IMR-90 (cell line): Measurements from ENCODE around the gene NSUN6. TPM values are rescaled to one million over a fixed set of nuclear protein-coding genes. Genes with fewer than 3 reads are reported as not detected.

Experiments
- ATAC-seq: fragments of 200-7000 bp; cut with Tn5 transposase; 2 replicates; pipeline ENCODE4 v1.9.1; 2020; ENCODE audit warnings: low read depth, mild to moderate bottlenecking, moderate library complexity
- BruUV-seq: library from RNA; stranded (reverse); fragments of 400-500 nt; replicated peaks from 2 replicates; lab custom pipeline; 2021; lab: Mats Ljungman, UMichigan
- CTCF ChIA-PET: fragments of 300-600 bp; formaldehyde crosslinking; extraction: SDS; loops from one replicate; lab custom pipeline; 2021; ENCODE audit warnings: antibody characterized with exemption; lab: Yijun Ruan, JAX
- POLR2A ChIA-PET: fragments of 300-600 bp; sonication (Branson Sonifier 250); formaldehyde crosslinking; loops from one replicate; lab custom pipeline; 2022; ENCODE audit warnings: antibody characterized with exemption; ENCODE audit not compliant: unreplicated experiment; lab: Charles Lee
- DNase-seq: peaks from one replicate; pipeline ENCODE4 v3.0.0; 2013
- H2AFZ ChIP-seq: replicated peaks from 2 replicates; pipeline ENCODE3; 2013; ENCODE audit warnings: low read length, mild to moderate bottlenecking; ENCODE audit not compliant: poor library complexity
- H2AK5ac ChIP-seq: 2 replicates; pipeline ENCODE4 v1.6.1; 2013; ENCODE audit warnings: low read depth, low read length, inconsistent platforms
- H2AK9ac ChIP-seq: replicated peaks from 2 replicates; pipeline ENCODE3; 2013; ENCODE audit warnings: mild to moderate bottlenecking, low read depth, low read length, moderate library complexity; ENCODE audit not compliant: poor library complexity
- H2BK120ac ChIP-seq: 2 replicates; pipeline ENCODE4 v1.6.1; 2013; ENCODE audit warnings: low read depth, low read length, inconsistent platforms
- H2BK15ac ChIP-seq: 3 replicates; pipeline ENCODE4 v1.6.1; 2013; ENCODE audit warnings: low read depth, low read length, inconsistent platforms
- H2BK20ac ChIP-seq: 2 replicates; pipeline ENCODE4 v1.6.1; 2013; ENCODE audit warnings: low read depth, mild to moderate bottlenecking, inconsistent platforms, low read length, moderate library complexity
- H2BK5ac ChIP-seq: 2 replicates; pipeline ENCODE4 v1.6.1; 2013; ENCODE audit warnings: mild to moderate bottlenecking, low read depth, low read length, inconsistent platforms; ENCODE audit not compliant: poor library complexity, severe bottlenecking
- H3K14ac ChIP-seq: replicated peaks from 2 replicates; pipeline ENCODE4 v1.6.1; 2013; ENCODE audit warnings: low read depth, low read length, inconsistent platforms
- H3K18ac ChIP-seq: 2 replicates; pipeline ENCODE4 v1.6.1; 2013; ENCODE audit warnings: low read depth, low read length, control low read depth
- H3K23ac ChIP-seq: 2 replicates; pipeline ENCODE4 v1.6.1; 2013; ENCODE audit warnings: low read depth, low read length, inconsistent platforms
- H3K27ac ChIP-seq: 2 replicates; pipeline ENCODE4 v1.5.1; 2013; ENCODE audit warnings: mild to moderate bottlenecking, control low read depth, low read length; ENCODE audit not compliant: insufficient read depth
- H3K27me3 ChIP-seq: 2 replicates; pipeline ENCODE4 v1.6.1; 2013; ENCODE audit warnings: low read length; ENCODE audit not compliant: control insufficient read depth, insufficient read depth
- H3K36me3 ChIP-seq: 2 replicates; pipeline ENCODE4 v1.6.1; 2013; ENCODE audit warnings: low read length, mixed read lengths; ENCODE audit not compliant: control insufficient read depth, insufficient read depth
- H3K4ac ChIP-seq: 2 replicates; pipeline ENCODE4 v1.6.1; 2013; ENCODE audit warnings: low read depth, low read length, inconsistent platforms
- H3K4me1 ChIP-seq: 2 replicates; pipeline ENCODE4 v1.6.1; 2013; ENCODE audit warnings: low read length, mixed read lengths; ENCODE audit not compliant: control insufficient read depth, insufficient read depth
- H3K4me2 ChIP-seq: 2 replicates; pipeline ENCODE4 v1.6.1; 2013; ENCODE audit warnings: low read depth, mild to moderate bottlenecking, control low read depth, low read length, moderate library complexity
- H3K4me3 ChIP-seq: 2 replicates; pipeline ENCODE4 v1.5.1; 2013; ENCODE audit warnings: low read depth, mild to moderate bottlenecking, control low read depth, low read length, moderate library complexity; ENCODE audit not compliant: insufficient read depth
- H3K56ac ChIP-seq: 2 replicates; pipeline ENCODE4 v1.6.1; 2013; ENCODE audit warnings: low read length, inconsistent platforms; ENCODE audit not compliant: insufficient read depth; ENCODE audit errors: extremely low read depth
- H3K79me1 ChIP-seq, 2 experiments: 2 replicates each; pipeline ENCODE4 v1.6.1; 2013; ENCODE audit warnings: low read length in 2 of 2, inconsistent platforms in 1 of 2, low read depth in 1 of 2
- H3K9ac ChIP-seq: 2 replicates; pipeline ENCODE4 v1.6.1; 2013; ENCODE audit warnings: low read depth, low read length, control low read depth
- H3K9me1 ChIP-seq: 2 replicates; pipeline ENCODE4 v1.6.1; 2013; ENCODE audit warnings: low read length, inconsistent platforms; ENCODE audit not compliant: insufficient read depth
- H3K9me3 ChIP-seq: 2 replicates; pipeline ENCODE4 v1.6.1; 2013; ENCODE audit warnings: low read length; ENCODE audit not compliant: control insufficient read depth, insufficient read depth
- H4K20me1 ChIP-seq: 2 replicates; pipeline ENCODE4 v1.6.1; 2013; ENCODE audit warnings: low read length, inconsistent platforms; ENCODE audit not compliant: insufficient read depth
- H4K5ac ChIP-seq: 2 replicates; pipeline ENCODE4 v1.6.1; 2013; ENCODE audit warnings: mild to moderate bottlenecking, low read depth, low read length, control low read depth
- H4K8ac ChIP-seq, 2 experiments: 2 replicates each; pipeline ENCODE4 v1.6.1; 2013; ENCODE audit warnings: low read depth in 2 of 2, low read length in 2 of 2, control low read depth in 1 of 2, inconsistent platforms in 1 of 2
- H4K91ac ChIP-seq: 2 replicates; pipeline ENCODE4 v1.6.1; 2013; ENCODE audit warnings: low read depth, low read length, inconsistent platforms; ENCODE audit not compliant: insufficient read depth
- BHLHE40 ChIP-seq: fragments of 150-350 bp; IDR thresholded peaks from 2 replicates; pipeline ENCODE4 v1.6.1; 2016; ENCODE audit warnings: mild to moderate bottlenecking, low read depth, low read length
- CEBPB ChIP-seq: IDR thresholded peaks from 2 replicates; pipeline ENCODE4 v1.6.1; 2012; ENCODE audit warnings: low read depth, low read length, improper control_type of control experiment
- CHD1 ChIP-seq: IDR thresholded peaks from 2 replicates; pipeline ENCODE4 v1.6.1; 2012; ENCODE audit warnings: low read depth, low read length, improper control_type of control experiment
- MAZ ChIP-seq: IDR thresholded peaks from 2 replicates; pipeline ENCODE4 v1.6.1; 2012; ENCODE audit warnings: low read depth, mild to moderate bottlenecking, low read length, improper control_type of control experiment, moderate library complexity, borderline replicate concordance
- MXI1 ChIP-seq: IDR thresholded peaks from 2 replicates; pipeline ENCODE4 v1.6.1; 2012; ENCODE audit warnings: low read depth, mild to moderate bottlenecking, low read length, moderate library complexity, borderline replicate concordance
- POLR2A ChIP-seq: IDR thresholded peaks from 2 replicates; pipeline ENCODE4 v1.6.1; 2012; ENCODE audit warnings: mild to moderate bottlenecking, low read depth, low read length
- RCOR1 ChIP-seq: IDR thresholded peaks from 2 replicates; pipeline ENCODE4 v1.6.1; 2012; ENCODE audit warnings: mild to moderate bottlenecking, low read length, improper control_type of control experiment; ENCODE audit not compliant: insufficient replicate concordance
- RFX5 ChIP-seq: IDR thresholded peaks from 2 replicates; pipeline ENCODE4 v1.8.0; 2012; ENCODE audit warnings: low read depth, mild to moderate bottlenecking, low read length, moderate library complexity
- WGBS, 2 experiments: methylation state at CpG; one replicate each; pipeline versions ENCODE4 v1.1.5 to v1.1.7; 2013; ENCODE audit warnings: missing lambda C conversion rate in 2 of 2; ENCODE audit not compliant: insufficient read length in 1 of 2; ENCODE audit errors: extremely low coverage in 2 of 2; 5-methylcytosine and 5-hydroxymethylcytosine counted together
- dilution Hi-C: fragments of 300-500 bp; cut with HindIII; formaldehyde crosslinking; loops from one replicate; pipeline ENCODE4 v1.14.3; 2018; ENCODE audit warnings: low sequenced_read_pairs; ENCODE audit not compliant: unreplicated experiment
- in situ Hi-C: fragments of 300-500 bp; cut with MboI; formaldehyde crosslinking; loops from 3 replicates; pipeline ENCODE4 v1.14.3; 2019; ENCODE audit warnings: low sequenced_read_pairs, inconsistent platforms, mixed read lengths
- intact Hi-C: fragments of 100-400 bp; cut with micrococcal nuclease; formaldehyde crosslinking; loops from 2 replicates; pipeline ENCODE4 v1.10.0; 2022
- polyA plus RNA-seq, 3 experiments: library from polyadenylated mRNA; depleted of rRNA; stranded (reverse); fragments of >200 nt; gene quantifications; 2 replicates each; pipeline ENCODE4 v1.2.3, GENCODE V29; 2012; ENCODE audit warnings: low replicate concordance in 1 of 3
- total RNA-seq: library from RNA; depleted of rRNA; stranded (reverse); fragments of >200 nt; gene quantifications from 2 replicates; pipeline ENCODE4 v1.2.3, GENCODE V29; 2012
- TF ChIP-seq, protein P1 (sequence below): fragments of 150-350 bp; IDR thresholded peaks from 2 replicates; pipeline ENCODE4 v1.6.1; 2017; ENCODE audit warnings: mild to moderate bottlenecking, antibody characterized with exemption, low read length, low read depth
- TF ChIP-seq, protein P2 (sequence below): fragments of 150-350 bp; IDR thresholded peaks from 2 replicates; pipeline ENCODE4 v1.6.1; 2016; ENCODE audit warnings: low read depth, mild to moderate bottlenecking, low read length, moderate library complexity, borderline replicate concordance
- TF ChIP-seq, protein P3 (sequence below): conservative IDR thresholded peaks from 2 replicates; pipeline ENCODE4 v1.5.1; 2012; ENCODE audit warnings: mild to moderate bottlenecking, low read depth, low read length, improper control_type of control experiment

Gene NSUN6
- total and polyA plus RNA-seq, 2 of the 4 experiments (the other 2 are of a cell fraction): 4.6 to 11.5 TPM

DNA sequence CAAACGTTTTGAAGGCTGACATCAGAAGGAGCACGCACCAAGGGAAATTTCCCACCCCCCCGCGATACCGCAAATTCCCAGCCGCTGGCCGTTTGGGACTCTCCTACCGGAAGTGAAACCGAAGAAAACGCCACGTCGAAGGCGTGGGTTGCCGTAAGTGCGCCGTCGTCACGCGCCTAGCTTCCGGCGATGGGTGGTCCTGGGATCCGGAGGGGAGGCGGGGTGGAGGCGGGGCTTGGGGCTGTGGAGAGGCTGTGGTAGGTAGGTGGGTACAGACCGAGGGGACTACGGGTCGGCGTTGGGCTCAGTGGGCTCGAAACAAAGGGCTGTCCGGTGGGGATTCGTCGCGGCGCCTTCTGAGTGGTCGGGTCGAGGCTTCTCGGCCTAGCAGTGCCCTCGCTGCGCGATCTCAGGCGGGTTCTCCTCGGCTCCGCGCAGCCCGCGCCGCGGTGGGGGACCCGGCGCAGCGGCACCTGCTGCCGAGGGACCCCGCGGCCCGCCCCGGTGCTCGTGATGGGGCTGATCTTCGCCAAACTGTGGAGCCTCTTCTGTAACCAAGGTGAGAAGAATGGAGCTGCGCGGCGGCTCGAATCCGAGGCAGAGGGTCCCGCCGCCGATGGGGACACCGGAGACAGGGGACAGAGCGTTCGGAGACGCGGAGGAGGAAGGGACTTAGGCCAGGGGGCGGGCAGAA is 7.9 kb upstream of the NSUN6 start, which contains the start of gene ARL5B:
ARL5B (plus strand) TSS at position 307 of the 694 bp plus-strand sequence; CDS start at position 514, 207 bp downstream.
- H3K4me3 ChIP-seq: peak within 1 kb of the TSS; percentile 95
- ChIA-PET CTCF (no interaction called here), POLR2A (interaction anchor here (0.6 kb wide), 4 partner anchors 41 to 1998 kb away, joined by 7 to 14 read pairs (median 10); no protein-coding TSS in a partner anchor)
- peak within 1 kb of the TSS; percentile 97 for H2AFZ ChIP-seq
- H3K14ac ChIP-seq: peak within 1 kb of the TSS; percentile 96
- in situ Hi-C loops: no loop called here
- peak within 1 kb of the TSS; percentile 90 for H3K27ac ChIP-seq
- WGBS, 2 experiments: 0% methylated on average over 12 of the region's 72 CpGs; no CpG with 5 or more reads in 1 of the 2 experiments
- peak; percentile 98 for ATAC-seq
- BruUV-seq: no TSS peak
- peaks cover 12% of the 10 kb centered on the region; the same call in 1 of the 2 replicates for H4K20me1 ChIP-seq
- peak within 1 kb of the TSS; percentile 95 for H3K23ac ChIP-seq
- peak within 1 kb of the TSS; percentile 81 for H4K5ac ChIP-seq
- peaks cover 7 to 29% of the 10 kb centered on the region in 2 experiments for H3K79me1 ChIP-seq
- intact Hi-C loops: loop anchor here (2.0 kb wide), 1 partner anchor 238 kb away; no protein-coding TSS in a partner anchor
- no peaks in the 10 kb centered on the region for H3K9me3 ChIP-seq
- H2BK15ac ChIP-seq: peak within 1 kb of the TSS; percentile 90; the same call in 2 of the 3 replicates
- H2BK5ac ChIP-seq: peak within 1 kb of the TSS; percentile 92
- peaks cover 3% of the 10 kb centered on the region; the same call in 1 of the 2 replicates for H3K9me1 ChIP-seq
- H3K27me3 ChIP-seq: no peaks in the 10 kb centered on the region
- DNase-seq: peak; percentile 99
- TF ChIP-seq RCOR1 (no peak), POLR2A (peak; percentile 97), MXI1 (0 out of 2 replicates have a peak, but pooled peaks have one; percentile 34), MAZ (peak; percentile 68), CHD1 (no peak; the same call in 1 of the 2 replicates), BHLHE40 (peak; percentile 91), CEBPB (peak; percentile 49; the same call in 1 of the 2 replicates), RFX5 (no peak)
- TF ChIP-seq, protein P1, sequence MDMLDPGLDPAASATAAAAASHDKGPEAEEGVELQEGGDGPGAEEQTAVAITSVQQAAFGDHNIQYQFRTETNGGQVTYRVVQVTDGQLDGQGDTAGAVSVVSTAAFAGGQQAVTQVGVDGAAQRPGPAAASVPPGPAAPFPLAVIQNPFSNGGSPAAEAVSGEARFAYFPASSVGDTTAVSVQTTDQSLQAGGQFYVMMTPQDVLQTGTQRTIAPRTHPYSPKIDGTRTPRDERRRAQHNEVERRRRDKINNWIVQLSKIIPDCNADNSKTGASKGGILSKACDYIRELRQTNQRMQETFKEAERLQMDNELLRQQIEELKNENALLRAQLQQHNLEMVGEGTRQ: peak; percentile 60
- TF ChIP-seq, protein P2, sequence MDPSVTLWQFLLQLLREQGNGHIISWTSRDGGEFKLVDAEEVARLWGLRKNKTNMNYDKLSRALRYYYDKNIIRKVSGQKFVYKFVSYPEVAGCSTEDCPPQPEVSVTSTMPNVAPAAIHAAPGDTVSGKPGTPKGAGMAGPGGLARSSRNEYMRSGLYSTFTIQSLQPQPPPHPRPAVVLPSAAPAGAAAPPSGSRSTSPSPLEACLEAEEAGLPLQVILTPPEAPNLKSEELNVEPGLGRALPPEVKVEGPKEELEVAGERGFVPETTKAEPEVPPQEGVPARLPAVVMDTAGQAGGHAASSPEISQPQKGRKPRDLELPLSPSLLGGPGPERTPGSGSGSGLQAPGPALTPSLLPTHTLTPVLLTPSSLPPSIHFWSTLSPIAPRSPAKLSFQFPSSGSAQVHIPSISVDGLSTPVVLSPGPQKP: peak; percentile 69; the same call in 1 of the 2 replicates
- TF ChIP-seq, protein P3, sequence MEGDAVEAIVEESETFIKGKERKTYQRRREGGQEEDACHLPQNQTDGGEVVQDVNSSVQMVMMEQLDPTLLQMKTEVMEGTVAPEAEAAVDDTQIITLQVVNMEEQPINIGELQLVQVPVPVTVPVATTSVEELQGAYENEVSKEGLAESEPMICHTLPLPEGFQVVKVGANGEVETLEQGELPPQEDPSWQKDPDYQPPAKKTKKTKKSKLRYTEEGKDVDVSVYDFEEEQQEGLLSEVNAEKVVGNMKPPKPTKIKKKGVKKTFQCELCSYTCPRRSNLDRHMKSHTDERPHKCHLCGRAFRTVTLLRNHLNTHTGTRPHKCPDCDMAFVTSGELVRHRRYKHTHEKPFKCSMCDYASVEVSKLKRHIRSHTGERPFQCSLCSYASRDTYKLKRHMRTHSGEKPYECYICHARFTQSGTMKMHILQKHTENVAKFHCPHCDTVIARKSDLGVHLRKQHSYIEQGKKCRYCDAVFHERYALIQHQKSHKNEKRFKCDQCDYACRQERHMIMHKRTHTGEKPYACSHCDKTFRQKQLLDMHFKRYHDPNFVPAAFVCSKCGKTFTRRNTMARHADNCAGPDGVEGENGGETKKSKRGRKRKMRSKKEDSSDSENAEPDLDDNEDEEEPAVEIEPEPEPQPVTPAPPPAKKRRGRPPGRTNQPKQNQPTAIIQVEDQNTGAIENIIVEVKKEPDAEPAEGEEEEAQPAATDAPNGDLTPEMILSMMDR: no peak
- H3K4ac ChIP-seq: peak within 1 kb of the TSS; percentile 92
- H2AK9ac ChIP-seq: peak within 1 kb of the TSS; percentile 97
- peak within 1 kb of the TSS; percentile 74 for H3K18ac ChIP-seq
- H3K4me1 ChIP-seq: no peaks in the 10 kb centered on the region; the same call in 1 of the 2 replicates
- peaks cover 3% of the 10 kb centered on the region; the same call in 1 of the 2 replicates for H3K36me3 ChIP-seq
- peak within 1 kb of the TSS; percentile 19 for H2BK20ac ChIP-seq
- H3K56ac ChIP-seq: peak within 1 kb of the TSS; percentile 94
- H3K9ac ChIP-seq: peak within 1 kb of the TSS; percentile 97
- H4K8ac ChIP-seq: peak within 1 kb of the TSS; percentile 88 to 96
- peak within 1 kb of the TSS; percentile 84 for H2BK120ac ChIP-seq
- dilution Hi-C loops: no loop called here
- peak within 1 kb of the TSS; percentile 97 for H3K4me2 ChIP-seq
- H4K91ac ChIP-seq: peak within 1 kb of the TSS; percentile 95
- H2AK5ac ChIP-seq: peak within 1 kb of the TSS; percentile 76
